NCI-H2171 treated with DMSO at 0.1 percent for 48 hours (cell line): Measurements from ENCODE around the gene CTAG2.
"Not testable (repeated sequence)": the region's sequence is repeated elsewhere in the genome, so short reads cannot be mapped to it uniquely, and the experiment has no call there.

Source experiments
- DNase-seq: peaks from one replicate; lab custom pipeline; 2025; lab: John Stamatoyannopoulos, UW

Gene CTAG2

DNA sequence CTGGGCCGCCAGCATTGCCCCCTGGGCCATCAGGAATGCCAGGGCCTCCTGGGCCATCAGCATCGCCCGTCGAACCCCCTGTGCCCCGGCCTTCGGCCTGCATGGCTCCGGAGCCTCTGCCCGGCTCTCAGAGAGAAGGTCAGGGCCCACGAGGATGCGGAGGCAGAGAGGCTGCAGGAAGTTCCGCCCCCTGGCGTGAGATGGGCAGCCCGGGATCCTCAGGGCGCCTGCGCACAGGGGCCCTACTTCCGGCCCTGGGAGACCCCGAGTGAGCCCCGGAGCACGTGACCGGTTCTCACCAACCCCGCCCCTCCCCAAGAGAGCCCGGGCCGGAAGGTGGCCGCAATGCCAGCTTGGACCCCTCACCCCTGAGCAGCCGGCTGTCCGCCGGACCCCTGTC is at the start of gene CTAG2:
Gene CTAG2 (minus strand): TSS at position 167 of the 400 bp plus-strand sequence. CDS start 64 bp downstream, at position 103.
- not testable (repeated sequence) for DNase-seq

DNA sequence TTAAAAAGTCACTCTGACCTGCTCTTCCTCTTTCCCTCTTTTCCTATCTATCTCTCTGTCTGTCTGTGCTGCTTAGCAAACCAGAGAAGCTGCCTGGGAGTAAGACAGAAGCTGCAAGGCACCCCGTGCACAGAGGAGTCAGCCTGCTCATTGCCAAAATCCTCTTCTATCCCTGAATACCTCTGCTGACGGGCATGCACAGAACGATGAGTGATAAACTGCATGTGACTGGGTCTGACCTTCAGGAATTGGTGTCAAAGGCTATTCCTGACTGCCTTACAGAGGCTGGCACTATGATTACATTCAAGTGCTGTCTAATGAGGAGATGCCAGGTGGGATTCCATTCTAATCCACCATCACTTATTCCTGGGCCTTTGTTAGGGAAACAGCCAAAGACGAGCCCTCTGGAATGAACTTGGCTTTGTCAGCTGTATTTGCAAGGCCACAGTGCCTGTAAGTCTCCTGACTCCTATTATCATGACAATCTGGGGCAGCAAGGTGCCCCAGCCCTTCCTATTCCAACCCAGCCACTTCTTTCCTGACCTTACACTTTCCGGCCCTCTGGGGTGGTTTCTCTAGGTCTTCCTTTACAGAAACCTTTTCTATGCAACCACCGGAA is 45.4 kb upstream of the CTAG2 start:
- DNase-seq, result no peak

DNA sequence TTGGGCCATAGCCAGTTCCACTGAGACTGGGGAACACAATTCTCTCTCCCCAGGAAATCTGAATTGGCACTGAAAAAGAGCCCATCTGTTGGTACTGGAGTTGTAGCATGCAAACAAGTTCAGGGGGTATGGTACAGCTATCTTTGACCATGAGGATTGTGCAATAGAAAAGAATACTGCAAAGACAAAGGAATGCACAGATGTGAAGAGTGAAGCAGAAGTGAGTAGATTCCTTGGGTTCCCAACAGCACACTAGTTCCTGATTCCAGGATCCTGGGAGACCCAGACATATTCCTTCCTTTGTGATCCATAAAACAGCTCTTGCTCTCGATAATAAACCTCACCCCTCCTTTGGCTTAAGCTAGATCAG is 43.3 kb upstream of the CTAG2 start:
- DNase-seq, result no peak

DNA sequence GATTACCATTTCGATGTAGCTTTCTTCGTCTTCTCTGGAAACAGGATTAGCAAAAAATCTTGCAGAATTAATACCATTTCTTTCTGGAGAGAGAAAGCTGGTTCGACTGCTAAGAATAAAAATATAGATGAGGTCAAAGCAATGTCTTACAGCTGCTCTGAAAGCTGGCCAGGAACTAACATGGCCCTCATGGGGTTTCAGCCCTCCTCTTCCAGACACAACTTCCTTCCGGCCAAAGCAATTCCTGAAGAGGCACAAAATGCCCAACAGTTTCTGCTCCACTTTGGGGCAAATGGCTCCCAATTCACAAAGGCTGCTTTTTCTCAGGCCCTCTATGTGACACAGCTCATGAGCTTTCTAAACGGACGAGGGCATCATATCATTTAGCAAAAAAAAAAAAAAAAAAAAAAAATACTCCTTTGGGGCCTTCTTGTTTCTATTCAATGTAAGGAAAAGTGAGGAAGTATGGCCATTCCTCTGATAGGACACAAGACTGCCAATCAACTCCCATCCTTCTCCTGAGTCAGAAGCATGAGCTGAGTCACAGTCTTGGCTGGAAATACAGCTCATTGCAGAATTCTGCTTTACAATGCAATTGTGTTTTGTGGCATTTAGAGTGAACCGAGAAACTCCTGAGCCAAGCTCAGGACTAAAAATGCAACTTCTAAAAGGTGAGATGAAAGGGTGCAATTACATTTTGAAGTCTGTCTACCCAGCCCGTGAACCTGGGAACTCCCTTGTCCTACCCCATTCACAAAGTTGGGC is 42.7 kb upstream of the CTAG2 start:
- DNase-seq, result no peak

DNA sequence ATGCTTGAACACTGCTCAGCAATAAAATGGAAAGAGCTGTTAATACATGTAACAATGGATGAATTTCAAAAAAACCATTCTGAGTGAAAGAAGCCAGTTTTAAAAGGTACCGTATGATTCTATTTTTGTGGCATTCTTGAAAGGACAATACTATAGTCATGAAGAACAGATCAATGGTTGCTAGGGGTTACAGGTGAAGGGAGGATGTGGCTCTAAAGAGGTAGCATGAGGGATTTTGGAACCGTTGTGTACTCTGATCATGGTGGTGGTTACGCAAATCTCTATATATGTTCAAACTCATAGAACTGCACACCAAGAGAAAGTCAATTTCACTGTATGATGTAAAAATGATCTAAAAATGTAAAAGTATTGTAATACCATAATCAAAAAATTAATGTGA is 40.0 kb upstream of the CTAG2 start:
- no peak for DNase-seq

DNA sequence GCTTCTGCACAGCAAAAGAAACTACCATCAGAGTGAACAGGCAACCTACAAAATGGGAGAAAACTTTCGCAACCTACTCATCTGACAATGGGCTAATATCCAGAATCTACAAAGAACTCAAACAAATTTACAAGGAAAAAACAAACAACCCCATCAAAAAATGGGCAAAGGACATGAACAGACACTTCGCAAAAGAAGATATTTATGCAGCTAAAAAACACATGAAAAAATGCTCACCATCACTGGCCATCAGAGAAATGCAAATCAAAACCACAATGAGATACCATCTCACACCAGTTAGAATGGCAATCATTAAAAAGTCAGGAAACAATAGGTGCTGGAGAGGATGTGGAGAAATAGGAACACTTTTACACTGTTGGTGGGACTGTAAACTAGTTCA is 37.1 kb upstream of the CTAG2 start:
- DNase-seq, result not testable (repeated sequence)

DNA sequence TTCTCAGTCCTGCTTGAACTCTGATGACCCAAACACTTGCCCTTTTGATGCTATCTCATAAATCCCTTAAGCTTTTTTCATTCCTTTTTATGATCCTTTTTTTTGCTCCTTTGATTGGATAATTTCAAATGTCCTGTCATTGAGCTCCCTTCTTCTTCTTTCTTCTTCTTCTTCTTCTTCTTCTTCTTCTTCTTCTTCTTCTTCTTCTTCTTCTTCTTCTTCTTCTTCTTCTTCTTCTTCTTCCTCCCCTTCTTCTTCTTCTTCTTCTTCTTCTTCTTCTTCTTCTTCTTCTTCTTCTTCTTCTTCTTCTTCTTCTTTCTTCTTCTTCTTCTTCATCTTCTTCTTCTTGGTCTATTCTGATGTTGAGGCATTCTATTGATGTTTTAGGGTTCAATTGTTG is 18.7 kb upstream of the CTAG2 start:
- not testable (repeated sequence) for DNase-seq

DNA sequence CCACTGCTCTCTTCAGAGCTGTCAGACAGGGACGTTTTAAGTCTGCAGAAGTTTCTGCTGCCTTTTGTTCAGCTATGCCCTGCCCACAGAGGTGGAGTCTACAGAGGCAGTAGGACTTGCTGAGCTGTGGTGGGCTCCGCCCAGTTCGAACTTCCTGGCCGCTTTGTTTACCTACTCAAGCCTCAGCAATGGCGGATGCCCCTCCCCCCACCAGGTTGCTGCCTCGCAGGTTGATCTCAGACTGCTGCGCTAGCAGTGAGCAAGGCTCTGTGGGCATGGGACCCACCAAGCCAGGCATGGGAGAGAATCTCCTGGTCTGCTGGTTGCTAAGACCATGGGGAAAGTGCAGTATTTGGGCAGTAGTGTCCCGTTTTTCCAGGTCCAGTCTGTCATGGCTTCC is 17.5 kb upstream of the CTAG2 start:
- not testable (repeated sequence) for DNase-seq

DNA sequence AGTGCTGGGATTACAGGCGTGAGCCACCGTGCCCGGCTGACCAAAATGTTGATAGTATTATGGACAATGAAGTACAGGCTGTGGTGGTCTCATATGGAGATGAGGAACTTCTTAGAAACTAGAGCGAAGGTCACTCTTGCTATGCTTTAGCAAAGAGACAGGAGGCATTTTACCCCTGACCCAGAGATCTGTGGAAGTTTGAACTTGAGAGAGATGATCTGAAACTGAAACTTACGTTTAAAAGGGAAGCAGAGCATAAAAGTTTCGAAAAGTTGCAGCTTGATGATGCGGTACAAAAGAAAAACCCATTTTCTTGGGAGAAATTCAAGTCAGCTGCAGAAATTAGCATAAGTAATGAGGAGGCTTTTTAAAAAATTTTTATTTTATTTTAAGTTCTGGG is 8.5 kb upstream of the CTAG2 start:
- DNase-seq, result no peak

DNA sequence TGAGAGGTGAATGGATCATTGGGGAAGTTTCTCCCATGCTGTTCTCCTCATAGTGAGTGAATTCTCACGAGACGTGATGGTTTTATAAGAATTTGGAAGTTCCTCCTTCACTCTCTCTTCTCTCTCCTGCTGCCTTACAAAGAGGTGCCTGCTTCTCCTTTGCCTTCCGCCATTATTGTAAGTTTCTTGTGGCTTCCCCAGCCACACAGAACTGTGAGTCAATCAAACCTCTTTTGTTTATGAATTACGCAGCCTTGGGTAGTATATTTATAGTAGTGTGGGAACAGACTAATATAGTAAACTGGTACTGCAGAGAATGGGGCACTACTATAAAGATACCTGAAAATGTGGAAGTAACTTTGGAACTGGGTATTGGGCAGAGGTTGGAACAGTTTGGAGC is 7.8 kb upstream of the CTAG2 start:
- no peak for DNase-seq

DNA sequence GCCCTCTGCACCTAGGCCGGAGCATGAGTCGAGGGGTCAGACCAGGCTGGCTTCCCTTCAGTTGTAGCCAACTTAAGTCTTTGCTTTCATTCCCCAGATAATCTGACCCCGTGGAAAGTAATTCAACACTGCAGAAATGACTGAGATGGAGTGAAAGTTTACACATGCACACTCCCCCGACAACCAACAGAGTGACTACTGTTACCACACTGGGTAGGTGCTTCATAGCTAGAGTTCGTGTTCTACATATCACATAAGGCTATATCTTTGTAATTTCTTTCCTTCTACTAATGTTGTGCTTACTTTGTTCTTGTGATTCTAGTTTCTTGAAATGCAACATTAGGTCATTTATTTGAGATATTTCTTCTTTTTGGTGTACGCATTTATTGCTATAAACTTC is 7.2 kb upstream of the CTAG2 start:
- no peak for DNase-seq

DNA sequence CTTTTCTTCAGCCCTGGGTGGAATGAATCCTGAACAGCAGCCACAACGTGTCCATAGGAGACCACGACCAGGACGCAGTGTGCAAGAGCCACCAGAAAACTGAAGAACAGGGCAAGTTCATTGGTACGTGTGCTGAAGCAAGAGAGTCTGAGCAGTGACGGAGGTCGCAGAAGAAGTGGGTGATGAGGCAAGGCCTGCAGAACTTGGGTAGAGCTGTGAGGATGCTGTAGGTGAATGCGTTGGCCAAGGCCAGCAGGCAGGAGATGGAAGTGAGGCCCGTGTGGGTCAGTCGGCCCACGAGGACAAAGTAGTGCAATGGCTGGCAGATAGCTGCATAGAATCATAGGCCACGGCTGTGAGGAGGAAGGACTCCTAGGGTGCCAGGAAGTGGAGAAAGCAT is 5.6 kb upstream of the CTAG2 start:
- no peak for DNase-seq

DNA sequence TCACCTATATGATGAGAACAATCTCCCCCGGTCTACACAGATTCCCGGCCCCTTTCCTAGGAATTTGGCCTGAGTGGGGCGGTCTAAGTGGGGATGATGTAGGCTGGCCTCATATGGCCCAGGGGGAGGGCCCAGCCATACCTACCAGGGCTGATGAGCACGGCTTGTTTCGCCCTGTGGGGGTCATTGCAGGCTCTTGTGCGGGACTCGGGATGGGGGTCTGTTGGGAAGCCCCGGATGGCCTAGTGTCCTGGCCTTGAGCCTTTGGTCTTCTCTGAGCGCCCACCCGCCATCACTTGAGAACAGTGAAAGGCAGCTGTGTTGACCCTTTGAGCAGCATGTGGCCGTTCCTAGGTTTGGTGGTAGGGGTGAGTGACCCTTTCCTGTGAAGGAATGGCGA is 4.8 kb upstream of the CTAG2 start:
- DNase-seq, result no peak

DNA sequence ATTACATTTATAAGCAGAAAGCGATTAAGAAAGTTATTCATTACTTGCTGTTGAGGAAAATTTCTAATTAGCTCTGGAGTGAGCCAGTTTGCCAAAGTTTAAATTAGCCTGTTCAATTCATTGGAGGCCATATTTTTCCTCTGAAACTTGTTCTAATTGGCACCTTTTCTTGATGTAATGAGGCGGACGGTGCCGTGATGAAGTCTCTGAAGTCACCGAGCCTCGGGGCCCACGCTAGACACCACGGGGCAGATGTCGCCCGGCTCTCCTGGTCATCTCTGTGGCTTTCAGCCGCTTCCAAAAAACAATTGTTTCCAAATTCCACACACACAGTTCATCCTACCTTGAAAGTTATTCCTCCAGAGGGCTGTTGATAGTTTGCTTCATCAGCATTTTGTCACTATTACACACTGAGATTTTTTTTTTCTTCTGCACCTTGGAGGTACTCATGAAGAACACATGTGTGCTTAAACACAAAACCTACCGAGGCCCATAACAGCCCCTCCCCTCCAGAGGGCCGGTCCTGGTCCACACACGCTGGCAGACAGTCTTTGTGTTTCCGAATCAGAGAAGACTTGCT is 3.9 kb upstream of the CTAG2 start:
- DNase-seq, result no peak

DNA sequence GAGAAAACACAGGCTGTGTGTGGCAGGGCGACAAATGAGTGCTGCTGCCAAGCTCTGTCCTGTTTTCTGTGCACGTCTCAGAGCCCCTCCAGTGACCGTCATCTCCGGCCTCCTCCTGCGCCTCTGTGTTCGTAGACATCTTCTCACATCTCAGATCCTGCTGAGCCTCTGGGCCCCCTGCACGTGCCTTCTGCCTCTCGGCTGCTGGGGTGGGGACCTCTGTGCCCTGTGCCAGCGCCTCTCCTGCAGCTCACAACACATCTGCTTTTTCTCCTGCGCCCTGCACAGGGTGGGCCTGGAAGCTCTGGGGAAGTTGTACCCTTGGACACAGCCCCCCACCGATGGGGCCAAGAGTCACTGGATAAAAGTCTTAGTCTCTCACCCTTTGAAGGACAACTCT is 2.4 kb upstream of the CTAG2 start:
- no peak for DNase-seq

DNA sequence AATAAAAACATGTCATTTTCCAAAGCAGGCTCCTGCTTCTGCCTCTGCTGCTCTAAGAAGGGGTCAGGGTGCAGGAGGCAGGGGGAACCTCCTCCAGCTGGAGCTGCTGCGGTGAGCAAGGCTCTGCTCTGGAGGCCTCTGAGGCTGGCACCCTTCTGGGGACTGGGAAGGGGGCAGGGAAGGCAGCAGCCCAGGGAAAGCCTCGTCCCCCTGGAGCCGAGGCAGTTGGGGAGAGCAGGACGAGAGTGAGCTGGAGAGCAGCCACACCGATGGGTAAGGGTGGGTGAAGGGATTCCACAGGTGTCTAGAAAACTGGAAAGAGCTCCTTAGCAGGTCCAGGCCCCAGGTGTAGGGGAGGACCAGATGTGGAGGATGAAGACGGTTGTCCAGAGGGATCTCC is 2.0 kb upstream of the CTAG2 start:
- no peak for DNase-seq

DNA sequence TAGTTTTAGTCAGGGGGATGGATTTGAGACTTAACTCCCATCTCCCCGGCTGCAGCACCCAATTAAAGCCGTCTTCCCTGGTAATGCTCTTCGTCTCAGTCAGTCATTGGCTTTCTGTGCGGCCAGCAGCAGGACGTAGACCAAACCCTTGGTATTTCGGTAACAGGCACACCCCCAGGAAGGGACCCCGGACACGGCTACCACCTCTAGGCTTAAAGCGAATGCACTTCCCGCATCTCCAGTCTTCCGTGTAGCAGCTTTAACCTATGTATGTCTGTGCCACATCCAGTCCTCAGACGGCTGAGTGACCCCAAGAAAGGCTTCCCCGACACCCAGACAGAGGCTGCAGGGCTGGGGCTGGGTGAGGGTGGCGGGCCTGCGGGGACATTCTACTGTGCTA is 1.5 kb upstream of the CTAG2 start:
- DNase-seq, result no peak

DNA sequence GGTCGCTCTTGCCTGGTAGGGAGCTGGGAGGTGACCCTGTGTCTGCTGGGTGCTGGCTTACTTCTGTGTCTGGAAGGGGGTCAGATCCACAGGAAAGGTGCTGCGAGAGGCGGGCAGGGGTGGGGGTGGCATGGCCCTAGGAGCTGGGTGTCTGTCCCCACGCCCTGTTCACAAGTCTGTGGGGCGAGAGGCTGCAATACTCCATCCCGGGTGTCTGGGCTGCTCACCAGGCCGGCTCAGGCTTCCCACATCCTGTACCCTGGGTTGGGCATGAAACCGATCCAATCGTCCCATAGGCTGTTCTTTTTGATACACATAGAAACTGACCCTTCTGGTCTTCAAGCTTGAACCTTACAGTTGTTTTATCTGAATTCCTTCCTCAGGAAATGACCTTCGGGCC is 993 bp upstream of the CTAG2 start:
- no peak for DNase-seq

DNA sequence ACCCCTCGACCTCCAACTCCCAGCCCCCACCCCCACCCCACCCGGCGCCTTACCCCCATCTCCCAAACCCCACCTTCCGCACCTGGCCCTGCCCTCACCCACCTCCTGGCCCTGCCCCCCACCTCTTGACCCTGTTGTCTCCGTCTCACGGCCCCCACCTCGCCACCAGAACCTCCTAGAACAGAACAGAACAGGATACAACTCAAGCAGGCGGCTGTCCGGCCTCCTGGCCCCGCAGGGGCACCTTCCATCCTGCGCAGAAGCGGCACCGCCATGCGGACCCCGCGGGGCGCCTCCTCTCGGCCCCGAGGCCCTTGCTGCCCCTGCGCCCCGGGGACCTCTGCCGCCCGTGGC is 354 bp downstream of the CTAG2 start:
- no peak for DNase-seq

DNA sequence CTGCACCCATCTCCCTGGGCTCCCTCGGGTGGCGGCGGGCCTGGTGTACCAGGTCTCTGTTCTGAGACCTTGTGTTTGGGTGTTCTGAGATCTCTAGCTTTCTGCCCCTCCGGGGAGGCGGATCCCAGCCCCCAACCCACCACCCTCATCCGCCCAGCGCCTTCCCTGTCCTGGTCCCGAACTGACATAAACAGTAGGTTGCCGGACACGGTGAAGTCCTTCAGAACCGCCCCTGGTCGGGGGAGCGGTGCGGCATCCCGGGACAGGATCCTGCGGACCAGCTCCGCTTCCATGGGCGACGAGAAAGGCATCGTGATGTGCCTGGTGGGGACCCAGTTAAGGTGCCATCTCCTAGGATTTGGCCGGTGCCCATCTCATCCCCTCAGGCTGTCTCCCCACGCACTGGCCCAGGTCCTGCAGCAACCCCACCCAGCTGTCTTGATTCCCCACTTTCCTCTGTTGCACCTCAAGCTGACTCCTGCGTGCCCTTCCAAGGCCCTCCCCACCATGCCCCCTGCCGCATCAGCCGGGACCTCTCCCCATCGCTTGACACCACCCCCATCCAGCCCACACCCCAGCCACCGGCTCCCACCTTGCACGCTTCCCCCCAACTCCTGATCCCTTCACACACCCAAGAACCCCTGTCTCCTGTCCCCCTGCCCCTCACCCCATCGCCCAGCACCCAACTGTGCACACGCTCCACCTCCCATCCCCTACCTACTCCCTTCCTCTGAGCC is 900 bp downstream of the CTAG2 start:
- DNase-seq, result no peak

DNA sequence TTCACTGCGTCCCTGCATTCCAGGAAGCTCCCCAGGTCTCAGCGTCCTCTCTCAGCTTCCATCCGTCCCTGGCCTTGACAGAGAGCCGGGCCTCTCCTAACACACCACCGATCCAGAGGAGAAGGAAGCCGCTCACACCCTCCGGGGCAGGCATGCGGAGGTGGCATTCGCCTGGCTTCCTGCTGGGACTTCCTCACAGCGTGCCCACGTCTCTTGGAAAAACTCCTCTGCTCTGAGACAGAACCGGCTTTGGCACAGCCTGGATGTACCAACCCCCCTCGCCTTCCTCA is 3.2 kb downstream of the CTAG2 start:
- no peak for DNase-seq

DNA sequence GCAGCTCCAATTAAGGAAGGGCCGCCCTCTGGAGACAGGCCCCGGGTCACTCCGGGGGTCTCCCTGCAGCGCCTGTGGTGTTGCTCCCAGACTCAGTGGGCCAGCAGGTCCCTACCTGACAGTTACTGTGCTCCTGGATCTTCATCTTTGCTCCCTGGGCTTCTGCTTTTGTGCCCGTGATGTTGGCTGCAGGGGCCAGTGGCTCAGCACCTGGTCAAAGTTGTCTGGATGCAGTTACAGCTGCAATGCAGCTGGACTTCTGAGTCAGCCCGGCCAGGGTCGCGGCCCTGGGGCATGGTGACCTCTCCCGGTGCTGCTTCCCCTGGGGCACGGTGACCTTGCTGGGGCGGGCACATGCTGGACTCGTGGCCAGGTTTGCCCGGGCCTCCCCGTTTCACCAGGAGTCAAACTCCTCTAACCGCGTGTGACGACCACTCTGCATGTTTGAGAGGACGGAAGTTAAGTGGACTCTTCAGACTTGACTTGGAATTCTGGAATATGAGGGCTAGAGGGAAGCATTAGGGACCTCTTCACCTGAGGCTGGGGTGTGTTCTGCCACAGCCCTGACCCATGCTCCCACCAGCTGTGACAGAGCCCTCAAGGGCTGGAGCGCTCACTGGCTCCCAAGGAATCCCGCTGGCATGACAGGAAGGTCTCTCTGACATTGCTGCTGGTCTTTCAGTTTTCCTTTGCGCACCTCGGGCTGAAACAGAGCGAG is 3.7 kb downstream of the CTAG2 start:
- no peak for DNase-seq

DNA sequence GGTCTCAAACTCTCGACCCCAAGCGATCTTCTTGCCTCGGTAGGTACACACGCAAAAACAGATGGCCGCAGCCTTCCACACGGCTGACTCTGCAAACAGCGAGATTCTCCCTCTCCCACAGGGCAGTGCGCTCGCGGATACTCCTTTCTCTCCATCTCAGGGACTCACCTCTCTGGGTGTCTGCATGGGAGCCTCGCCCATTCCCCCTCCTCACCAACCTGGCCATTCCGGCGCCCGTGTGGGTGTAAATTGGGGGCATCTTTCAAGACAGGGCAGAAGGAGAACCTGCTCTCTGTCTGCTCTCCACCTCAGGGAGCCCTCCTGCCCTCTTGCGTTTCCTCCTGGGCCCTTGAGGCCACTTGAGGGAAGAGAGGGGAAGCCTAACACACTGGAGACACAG is 4.4 kb downstream of the CTAG2 start:
- DNase-seq, result peak; percentile 46
